GM12892 (cell line): ENCODE data around the gene ITGB3BP.

Experiments
- POLR2A ChIP-seq: IDR thresholded peaks from 2 replicates; pipeline ENCODE4 v1.6.1; 2011; ENCODE audit warnings: low read depth, low read length, control low read depth
- TAF1 ChIP-seq: IDR thresholded peaks from 2 replicates; pipeline ENCODE4 v1.6.1; 2011; ENCODE audit warnings: low read depth, mild to moderate bottlenecking, control low read depth, low read length, borderline replicate concordance

DNA sequence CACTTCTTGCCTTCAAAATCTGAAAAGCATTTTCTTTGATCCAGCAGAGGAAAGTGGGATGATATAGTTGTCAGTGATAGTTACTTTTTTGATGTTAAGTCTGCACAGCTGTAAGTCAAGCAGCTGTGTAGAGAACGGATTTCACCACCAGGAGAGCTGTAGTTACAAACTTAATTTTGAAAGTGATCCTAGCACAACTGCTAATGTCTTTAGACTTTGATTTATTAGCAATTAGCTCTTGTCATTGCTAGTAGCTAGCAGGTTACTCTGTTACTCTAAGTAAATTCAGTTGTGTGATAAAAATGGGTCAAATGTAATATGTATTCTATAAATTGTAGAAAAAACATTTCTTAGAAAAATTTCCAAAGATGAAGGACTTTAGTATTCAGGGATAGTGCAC is 109.6 kb downstream of the ITGB3BP start:
- TF ChIP-seq TAF1 (no peak), POLR2A (no peak)
